Measurements from ENCODE around the gene RALGAPA2.

- TF ChIP-seq CTCF (conservative IDR thresholded peaks at IDR 0.05 in 1 of 2, IDR thresholded peaks at IDR 0.05 in 1 of 2; ENCODE audit: low read depth in 1 of 2, low read length in 2 of 2): no peak
- no peak for TF ChIP-seq EZH2 (IDR thresholded peaks at IDR 0.05; ENCODE audit: low read length, missing control alignments)
Measured at GRCh38 chr20:20548527-20549266, 163.7 kb downstream of the RALGAPA2 start.
